22Rv1 (cell line): ENCODE results near the gene USH2A.

Source experiments
- H3K27ac ChIP-seq: fragments of 450-650 bp; 2 replicates; pipeline ENCODE4 v1.5.1; 2017
- ZFX ChIP-seq: fragments of 450-650 bp; IDR thresholded peaks from 2 replicates; pipeline ENCODE4 v1.6.1; 2017; ENCODE audit warnings: antibody characterized with exemption, borderline replicate concordance
- TF ChIP-seq, protein P1 (sequence below): fragments of 450-650 bp; IDR thresholded peaks from 2 replicates; pipeline ENCODE4 v1.5.1; 2017; ENCODE audit warnings: mild to moderate bottlenecking

Gene USH2A

DNA sequence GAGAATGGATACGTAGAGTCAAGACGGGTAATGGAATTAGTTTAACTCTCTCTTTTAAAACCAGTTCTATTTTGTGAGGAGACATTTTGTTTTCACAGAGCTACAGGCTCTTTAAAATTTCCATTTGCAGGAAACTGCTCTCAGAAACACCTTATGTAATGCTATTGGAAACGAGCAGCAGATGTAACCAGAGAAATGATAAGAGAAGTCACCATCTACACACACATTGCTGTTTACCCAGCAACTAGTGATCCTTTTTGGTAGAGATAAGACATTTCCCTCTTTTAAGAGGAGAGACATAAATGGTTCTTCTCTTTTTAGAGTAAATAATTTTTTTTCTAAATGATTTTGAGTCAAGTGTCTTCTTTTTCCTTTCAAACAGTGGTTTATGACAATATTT is 775.5 kb downstream of the USH2A start:
- no peak overlapping the region for H3K27ac ChIP-seq
- TF ChIP-seq, protein P1, sequence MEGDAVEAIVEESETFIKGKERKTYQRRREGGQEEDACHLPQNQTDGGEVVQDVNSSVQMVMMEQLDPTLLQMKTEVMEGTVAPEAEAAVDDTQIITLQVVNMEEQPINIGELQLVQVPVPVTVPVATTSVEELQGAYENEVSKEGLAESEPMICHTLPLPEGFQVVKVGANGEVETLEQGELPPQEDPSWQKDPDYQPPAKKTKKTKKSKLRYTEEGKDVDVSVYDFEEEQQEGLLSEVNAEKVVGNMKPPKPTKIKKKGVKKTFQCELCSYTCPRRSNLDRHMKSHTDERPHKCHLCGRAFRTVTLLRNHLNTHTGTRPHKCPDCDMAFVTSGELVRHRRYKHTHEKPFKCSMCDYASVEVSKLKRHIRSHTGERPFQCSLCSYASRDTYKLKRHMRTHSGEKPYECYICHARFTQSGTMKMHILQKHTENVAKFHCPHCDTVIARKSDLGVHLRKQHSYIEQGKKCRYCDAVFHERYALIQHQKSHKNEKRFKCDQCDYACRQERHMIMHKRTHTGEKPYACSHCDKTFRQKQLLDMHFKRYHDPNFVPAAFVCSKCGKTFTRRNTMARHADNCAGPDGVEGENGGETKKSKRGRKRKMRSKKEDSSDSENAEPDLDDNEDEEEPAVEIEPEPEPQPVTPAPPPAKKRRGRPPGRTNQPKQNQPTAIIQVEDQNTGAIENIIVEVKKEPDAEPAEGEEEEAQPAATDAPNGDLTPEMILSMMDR: no peak
- no peak for TF ChIP-seq ZFX

DNA sequence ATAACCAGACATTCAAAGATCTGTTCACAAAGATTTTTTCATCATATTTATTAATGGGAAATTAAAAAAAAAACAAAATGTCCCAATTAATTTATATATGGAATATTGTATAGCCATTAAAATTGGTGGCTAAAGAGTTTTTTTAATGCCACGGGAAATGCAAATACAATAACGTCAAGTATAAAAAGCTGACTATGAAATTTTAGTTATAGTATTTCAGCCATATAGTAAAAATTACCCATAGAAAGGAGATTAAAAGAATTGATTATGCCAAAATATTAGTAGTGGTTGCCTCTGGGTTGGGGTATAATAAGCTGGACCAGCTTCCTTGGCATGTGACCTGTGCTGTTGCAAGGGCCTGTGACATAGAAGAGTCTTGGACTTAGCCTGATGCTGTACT is 777.4 kb downstream of the USH2A start:
- no peak overlapping the region for H3K27ac ChIP-seq
- TF ChIP-seq ZFX: no peak

GRCh38 chr1:215645182-215645581 is 778.1 kb downstream of the USH2A start:
- H3K27ac ChIP-seq: no peak overlapping the region
- no peak for TF ChIP-seq ZFX
- TF ChIP-seq, protein P1: no peak

DNA sequence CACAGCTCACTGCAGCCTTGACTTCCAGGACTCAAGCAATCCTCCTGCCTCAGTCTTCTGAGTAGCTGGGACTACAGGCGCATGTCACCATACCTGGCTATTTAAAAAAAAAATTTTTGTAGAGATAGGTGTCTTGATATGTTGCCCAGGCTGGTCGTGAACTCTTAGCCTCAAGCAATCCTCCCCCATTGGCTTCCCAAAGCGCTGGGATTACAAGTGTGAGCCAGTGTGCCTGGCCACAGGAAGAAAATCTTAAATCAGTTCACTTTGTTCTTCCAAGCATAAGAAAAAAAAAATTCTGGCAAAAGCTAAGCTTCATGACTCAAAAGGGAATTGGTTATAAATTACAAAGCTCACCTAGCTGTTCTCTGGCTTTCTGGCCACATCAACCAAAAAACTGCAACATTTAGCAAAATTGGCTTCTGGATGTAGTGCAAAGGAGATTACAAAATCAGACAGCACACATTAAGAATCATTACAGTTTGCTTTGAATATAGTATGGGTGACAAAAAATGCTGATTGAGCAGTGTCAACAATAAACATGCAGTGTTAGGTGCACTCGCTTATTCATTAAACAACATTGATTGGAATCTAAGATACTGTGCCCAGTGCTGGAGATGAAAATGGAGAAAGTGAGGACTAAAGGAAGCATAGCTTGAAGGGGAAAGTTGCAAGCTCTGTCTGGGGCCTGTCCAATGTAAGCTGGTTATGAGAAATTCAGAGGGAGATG is 779.5 kb downstream of the USH2A start:
- H3K27ac ChIP-seq: no peak overlapping the region
- TF ChIP-seq, protein P1: no peak
- no peak for TF ChIP-seq ZFX

DNA sequence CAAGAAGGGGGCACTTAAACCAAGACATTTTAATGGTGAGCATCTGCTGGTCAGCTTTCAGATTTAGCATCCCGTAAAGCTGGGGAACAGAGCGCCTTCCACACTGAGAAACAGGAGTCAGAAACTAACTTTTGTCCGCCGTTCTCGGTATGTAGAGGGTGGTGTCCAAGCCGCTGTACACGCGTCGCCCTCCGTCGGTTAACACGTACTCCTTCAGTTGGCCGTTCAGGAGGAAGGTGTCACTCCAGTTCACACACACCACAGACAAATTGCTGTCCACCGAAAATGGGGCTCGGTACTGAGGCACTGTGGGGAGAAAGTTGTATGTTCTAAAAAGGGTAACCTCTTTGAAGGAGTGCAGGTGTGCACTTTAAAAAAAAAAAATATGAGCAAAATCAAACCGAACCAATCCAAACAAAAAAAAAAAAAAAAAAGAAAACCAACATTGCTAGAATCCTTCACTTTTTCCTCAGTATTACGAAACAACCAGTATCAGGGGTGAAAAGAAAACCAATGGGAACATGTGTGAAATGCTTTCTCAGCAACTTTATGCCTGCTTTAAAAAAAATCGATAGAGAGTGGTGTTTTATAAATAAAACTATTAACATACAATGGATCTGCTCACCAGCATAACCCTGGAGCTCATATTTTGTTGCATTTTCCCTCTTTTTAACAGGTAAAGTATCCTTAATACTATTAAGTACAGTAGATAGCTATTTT is 782.7 kb downstream of the USH2A start:
- TF ChIP-seq ZFX: no peak
- TF ChIP-seq, protein P1: no peak

GRCh38 chr1:215637041-215637573 is 786.1 kb downstream of the USH2A start:
- H3K27ac ChIP-seq: peak overlapping the region; percentile 51
- no peak for TF ChIP-seq ZFX
- TF ChIP-seq, protein P1: no peak

More for the DNA sequence above, 782.7 kb downstream of the USH2A start:
- H3K27ac ChIP-seq: no peak overlapping the region

GRCh38 chr1:215636258-215636965 is 786.8 kb downstream of the USH2A start:
- peak overlapping the region; percentile 51 for H3K27ac ChIP-seq
- no peak for TF ChIP-seq ZFX
- TF ChIP-seq, protein P1: no peak
